Measurements from ENCODE around the gene BCL2.

The BCL2 gene

DNA sequence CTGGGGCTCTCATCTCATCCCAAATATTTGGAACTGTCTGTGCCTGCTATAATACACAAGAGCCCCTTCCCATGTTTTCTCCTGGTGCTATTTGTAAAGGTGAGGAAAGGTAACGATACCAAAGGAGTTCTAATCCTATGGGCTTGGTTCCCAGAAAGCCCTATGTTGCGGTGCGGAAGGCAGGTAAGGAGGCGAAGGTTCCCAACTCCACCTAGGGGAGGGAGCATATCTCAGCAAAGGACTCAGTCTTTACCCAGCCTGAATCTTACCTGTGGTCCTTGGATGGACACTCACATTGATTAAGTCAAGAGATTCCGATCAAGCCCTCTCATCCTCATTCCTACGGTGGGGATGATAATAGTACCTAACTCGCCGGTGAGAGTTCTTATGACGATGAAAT is 140.1 kb downstream of the BCL2 start:
- H3K9ac ChIP-seq (ENCODE audit: low read length), result no peak overlapping the region
- H3K27ac ChIP-seq (ENCODE audit: low read length), result no peak overlapping the region
- peaks cover 97% of the 10 kb centered on the region for H3K79me2 ChIP-seq (ENCODE audit: low read length)
- TF ChIP-seq EZH2phosphoT487 (IDR thresholded peaks at IDR 0.05; ENCODE audit: low read depth), result no peak
- TF ChIP-seq, protein P1, sequence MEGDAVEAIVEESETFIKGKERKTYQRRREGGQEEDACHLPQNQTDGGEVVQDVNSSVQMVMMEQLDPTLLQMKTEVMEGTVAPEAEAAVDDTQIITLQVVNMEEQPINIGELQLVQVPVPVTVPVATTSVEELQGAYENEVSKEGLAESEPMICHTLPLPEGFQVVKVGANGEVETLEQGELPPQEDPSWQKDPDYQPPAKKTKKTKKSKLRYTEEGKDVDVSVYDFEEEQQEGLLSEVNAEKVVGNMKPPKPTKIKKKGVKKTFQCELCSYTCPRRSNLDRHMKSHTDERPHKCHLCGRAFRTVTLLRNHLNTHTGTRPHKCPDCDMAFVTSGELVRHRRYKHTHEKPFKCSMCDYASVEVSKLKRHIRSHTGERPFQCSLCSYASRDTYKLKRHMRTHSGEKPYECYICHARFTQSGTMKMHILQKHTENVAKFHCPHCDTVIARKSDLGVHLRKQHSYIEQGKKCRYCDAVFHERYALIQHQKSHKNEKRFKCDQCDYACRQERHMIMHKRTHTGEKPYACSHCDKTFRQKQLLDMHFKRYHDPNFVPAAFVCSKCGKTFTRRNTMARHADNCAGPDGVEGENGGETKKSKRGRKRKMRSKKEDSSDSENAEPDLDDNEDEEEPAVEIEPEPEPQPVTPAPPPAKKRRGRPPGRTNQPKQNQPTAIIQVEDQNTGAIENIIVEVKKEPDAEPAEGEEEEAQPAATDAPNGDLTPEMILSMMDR (IDR thresholded peaks at IDR 0.05; ENCODE audit: low read depth, low read length), result no peak
- no peak overlapping the region for H3K4me2 ChIP-seq (ENCODE audit: low read length)
- H4K20me1 ChIP-seq (ENCODE audit: insufficient read depth, low read length), result peaks cover 97% of the 10 kb centered on the region
- H2AFZ ChIP-seq (ENCODE audit: low read depth, low read length), result no peak overlapping the region
- H3K4me1 ChIP-seq (ENCODE audit: low read length), result peaks cover 79% of the 10 kb centered on the region
- no peak overlapping the region for H3K4me3 ChIP-seq (ENCODE audit: low read length)
- H3K36me3 ChIP-seq (replicated peaks; ENCODE audit: low read depth, low read length), result peaks cover 56% of the 10 kb centered on the region
- H3K27me3 ChIP-seq (ENCODE audit: low read depth, low read length), result no peaks in the 10 kb centered on the region
- H3K9me3 ChIP-seq (ENCODE audit: insufficient read depth, low read length), result no peaks in the 10 kb centered on the region

DNA sequence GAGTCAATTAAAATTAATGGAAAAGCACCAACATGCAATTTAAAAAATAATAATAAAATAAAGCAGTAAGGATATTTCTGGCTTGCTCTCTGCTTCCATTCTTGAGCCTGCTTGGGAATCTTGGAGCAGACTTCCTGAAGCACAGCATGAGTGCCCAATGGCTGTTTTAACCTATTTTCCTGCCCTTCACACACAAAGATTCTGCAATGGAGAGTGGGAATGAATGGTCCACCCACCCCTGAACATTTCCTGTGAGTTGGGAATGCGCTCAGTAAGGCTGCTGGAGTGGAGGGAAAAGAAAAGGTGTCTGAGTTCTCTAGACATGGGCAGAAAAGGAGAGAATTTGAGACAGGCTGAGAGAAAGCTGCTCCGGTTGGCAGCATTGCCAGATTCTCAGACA is 140.6 kb downstream of the BCL2 start:
- no peak overlapping the region for H3K4me3 ChIP-seq (ENCODE audit: low read length)
- H3K4me2 ChIP-seq (ENCODE audit: low read length), result no peak overlapping the region
- peaks cover 79% of the 10 kb centered on the region for H3K4me1 ChIP-seq (ENCODE audit: low read length)
- H3K36me3 ChIP-seq (replicated peaks; ENCODE audit: low read depth, low read length), result peaks cover 52% of the 10 kb centered on the region
- H3K9me3 ChIP-seq (ENCODE audit: insufficient read depth, low read length), result no peaks in the 10 kb centered on the region
- H3K27me3 ChIP-seq (ENCODE audit: low read depth, low read length), result no peaks in the 10 kb centered on the region
- TF ChIP-seq, protein P1 (IDR thresholded peaks at IDR 0.05; ENCODE audit: low read depth, low read length), result no peak
- TF ChIP-seq EZH2phosphoT487 (IDR thresholded peaks at IDR 0.05; ENCODE audit: low read depth), result no peak
- no peak overlapping the region for H3K9ac ChIP-seq (ENCODE audit: low read length)
- H4K20me1 ChIP-seq (ENCODE audit: insufficient read depth, low read length), result peaks cover 97% of the 10 kb centered on the region
- no peak overlapping the region for H2AFZ ChIP-seq (ENCODE audit: low read depth, low read length)
- H3K79me2 ChIP-seq (ENCODE audit: low read length), result peaks cover 97% of the 10 kb centered on the region
- H3K27ac ChIP-seq (ENCODE audit: low read length), result no peak overlapping the region

DNA sequence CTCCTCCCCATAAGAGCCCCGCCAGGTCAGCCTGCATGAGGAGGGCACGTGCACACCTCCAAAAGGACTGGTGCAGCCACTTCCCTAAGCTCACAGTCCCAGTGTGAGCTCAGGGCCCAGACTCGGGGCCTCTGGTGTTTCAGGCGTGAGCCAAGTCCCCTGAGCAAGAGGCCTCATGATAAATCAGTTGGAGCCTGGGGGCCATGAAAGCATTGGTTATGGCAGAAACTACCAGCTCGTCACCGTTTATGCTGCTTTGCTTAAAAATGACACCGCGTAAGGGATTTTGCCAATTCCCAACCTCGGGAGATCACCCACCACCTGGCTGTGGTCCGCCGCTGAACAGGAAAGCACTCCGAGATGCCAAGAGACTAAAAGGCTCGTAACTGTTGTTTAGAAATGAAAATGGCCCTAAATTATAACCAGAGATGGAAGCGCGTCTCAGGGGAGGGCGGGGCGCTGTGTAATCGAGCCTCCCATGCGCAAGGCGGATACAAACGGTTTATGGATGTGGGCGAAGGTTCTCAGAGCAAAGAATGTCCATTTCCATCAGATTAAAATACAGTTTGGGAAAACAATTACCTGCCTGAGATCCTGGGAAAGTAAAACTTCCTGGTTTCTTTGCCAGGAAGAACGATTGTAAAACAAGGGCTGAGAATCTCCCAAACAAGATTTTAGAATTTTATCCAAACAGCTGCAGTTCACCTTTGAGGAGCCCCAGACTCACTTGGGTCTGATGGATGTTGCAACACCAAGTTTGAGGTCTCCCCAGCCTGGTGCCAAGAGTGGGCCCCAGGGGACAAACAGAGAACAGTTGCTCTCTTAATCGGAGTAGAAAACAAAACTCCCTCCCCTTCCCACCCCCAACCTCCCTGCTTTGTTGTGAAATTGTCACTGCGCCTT is 141.4 kb downstream of the BCL2 start:
- H3K4me2 ChIP-seq (ENCODE audit: low read length), result no peak overlapping the region
- H3K79me2 ChIP-seq (ENCODE audit: low read length), result peaks cover 96% of the 10 kb centered on the region
- H3K27ac ChIP-seq (ENCODE audit: low read length), result no peak overlapping the region
- no peak overlapping the region for H2AFZ ChIP-seq (ENCODE audit: low read depth, low read length)
- H3K4me3 ChIP-seq (ENCODE audit: low read length), result no peak overlapping the region
- no peaks in the 10 kb centered on the region for H3K9me3 ChIP-seq (ENCODE audit: insufficient read depth, low read length)
- TF ChIP-seq EZH2phosphoT487 (IDR thresholded peaks at IDR 0.05; ENCODE audit: low read depth), result no peak
- peaks cover 70% of the 10 kb centered on the region for H3K4me1 ChIP-seq (ENCODE audit: low read length)
- H3K9ac ChIP-seq (ENCODE audit: low read length), result no peak overlapping the region
- H3K27me3 ChIP-seq (ENCODE audit: low read depth, low read length), result no peaks in the 10 kb centered on the region
- peaks cover 96% of the 10 kb centered on the region for H4K20me1 ChIP-seq (ENCODE audit: insufficient read depth, low read length)
- H3K36me3 ChIP-seq (replicated peaks; ENCODE audit: low read depth, low read length), result peaks cover 48% of the 10 kb centered on the region

DNA sequence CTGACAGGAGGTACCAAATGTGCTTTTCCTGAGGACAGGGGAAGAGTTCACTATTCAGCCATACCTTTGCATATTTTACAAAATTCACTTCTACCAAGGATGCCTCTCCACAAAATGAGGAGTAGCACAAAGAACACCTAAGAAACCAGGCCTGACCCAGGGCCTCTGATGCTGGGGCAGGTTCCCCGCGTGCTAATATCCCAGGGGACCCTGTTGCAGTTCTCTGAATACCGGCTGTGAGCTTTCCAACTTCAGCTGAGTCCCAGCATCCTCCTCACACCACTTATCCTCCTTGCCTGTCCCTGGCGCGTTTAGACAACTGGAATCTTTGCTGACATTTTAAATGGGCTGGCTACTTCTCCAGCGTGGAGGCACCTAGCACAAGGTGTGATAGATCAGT is 142.3 kb downstream of the BCL2 start:
- Histone ChIP-seq H3K79me2 (ENCODE audit: low read length) (peaks cover 94% of the 10 kb centered on the region), H4K20me1 (ENCODE audit: insufficient read depth, low read length) (peaks cover 94% of the 10 kb centered on the region), H3K27ac (ENCODE audit: low read length) (no peak overlapping the region), H2AFZ (ENCODE audit: low read depth, low read length) (no peak overlapping the region), H3K4me1 (ENCODE audit: low read length) (peaks cover 61% of the 10 kb centered on the region), H3K9ac (ENCODE audit: low read length) (no peak overlapping the region), H3K9me3 (ENCODE audit: insufficient read depth, low read length) (no peaks in the 10 kb centered on the region), H3K27me3 (ENCODE audit: low read depth, low read length) (no peaks in the 10 kb centered on the region), H3K36me3 (replicated peaks; ENCODE audit: low read depth, low read length) (peaks cover 51% of the 10 kb centered on the region), H3K4me2 (ENCODE audit: low read length) (no peak overlapping the region), H3K4me3 (ENCODE audit: low read length) (no peak overlapping the region)
- TF ChIP-seq, protein P1 (IDR thresholded peaks at IDR 0.05; ENCODE audit: low read depth, low read length), result no peak
- no peak for TF ChIP-seq EZH2phosphoT487 (IDR thresholded peaks at IDR 0.05; ENCODE audit: low read depth)
